Pons (tissue), 1 donor: Measurements from ENCODE around the gene SNRPD3.
"Not testable (repeated sequence)": the region's sequence is repeated elsewhere in the genome, so short reads cannot be mapped to it uniquely, and the experiment has no call there.

Experiments used
- DNase-seq: peaks from one replicate; pipeline ENCODE4 v3.0.0-alpha.2; 2016; ENCODE audit warnings: low spot score

SNRPD3 gene

DNA sequence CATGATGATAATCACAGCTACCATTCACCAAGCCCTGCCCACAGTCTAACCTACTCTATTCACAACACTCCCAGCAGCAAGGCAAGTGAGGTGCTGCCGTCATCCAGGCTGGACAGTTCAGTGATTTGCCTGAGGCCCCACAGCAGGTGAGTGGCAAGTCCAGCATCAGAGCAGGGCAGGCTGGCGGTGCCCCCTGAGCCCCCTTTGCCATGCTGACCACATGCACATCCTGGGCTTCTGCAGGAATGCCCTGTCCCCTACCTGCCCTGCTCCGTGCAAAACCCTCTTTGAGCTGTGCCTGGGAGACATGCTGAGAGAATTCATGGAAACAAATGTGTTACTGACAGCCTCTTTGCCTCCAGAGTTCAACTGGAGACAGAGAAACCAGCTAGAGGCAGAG, 54.1 kb downstream of the SNRPD3 start:
- DNase-seq = not testable (repeated sequence)

- not testable (repeated sequence) for DNase-seq
These were observed 59.0 kb downstream of the SNRPD3 start for GRCh38 chr22:24614794-24615193.

DNA sequence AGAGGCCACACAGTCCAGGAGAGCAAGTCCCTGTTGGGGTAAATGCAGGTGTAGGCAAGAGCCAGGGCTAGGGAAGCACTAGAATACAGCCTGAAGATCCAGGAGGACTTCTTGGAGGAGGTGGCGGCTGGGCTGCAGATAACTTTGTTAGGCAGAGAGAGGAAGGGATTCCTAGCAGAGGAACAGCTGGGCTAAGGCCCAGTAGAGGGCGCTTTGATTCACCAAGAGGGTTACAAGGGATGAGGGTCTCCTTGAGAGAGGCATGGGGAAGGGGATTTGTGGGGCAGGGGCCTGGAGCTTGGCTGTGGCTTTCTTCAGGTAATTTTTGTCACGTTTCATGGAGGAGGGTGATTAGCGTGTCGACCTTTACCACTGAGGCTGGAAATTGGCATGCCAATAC, 65.4 kb downstream of the SNRPD3 start:
- not testable (repeated sequence) for DNase-seq

- DNase-seq = not testable (repeated sequence)
These were observed 66.8 kb downstream of the SNRPD3 start for GRCh38 chr22:24622596-24622995.
